GM18870 (cell line): ENCODE results near the gene ARL17A.
"Not testable (repeated sequence)": the region's sequence is repeated elsewhere in the genome, so short reads cannot be mapped to it uniquely, and the experiment has no call there.

ENCODE experiments used
- ATAC-seq: cut with Tn5 transposase; IDR thresholded peaks from one replicate; pipeline ENCODE4 v1.9.1; 2021; ENCODE audit warnings: moderate library complexity; ENCODE audit not compliant: unreplicated experiment

The ARL17A gene

GRCh38 chr17:46579083-46580075 lies at the start of gene ARL17A:
Gene ARL17A, minus strand, starts transcription at chr17:46579691. Its CDS starts 3,369 bp downstream, at chr17:46576322.
- peak; percentile 81 for ATAC-seq

GRCh38 chr17:46628753-46629436 lies 49.4 kb upstream of the ARL17A start:
- not testable (repeated sequence) for ATAC-seq

DNA sequence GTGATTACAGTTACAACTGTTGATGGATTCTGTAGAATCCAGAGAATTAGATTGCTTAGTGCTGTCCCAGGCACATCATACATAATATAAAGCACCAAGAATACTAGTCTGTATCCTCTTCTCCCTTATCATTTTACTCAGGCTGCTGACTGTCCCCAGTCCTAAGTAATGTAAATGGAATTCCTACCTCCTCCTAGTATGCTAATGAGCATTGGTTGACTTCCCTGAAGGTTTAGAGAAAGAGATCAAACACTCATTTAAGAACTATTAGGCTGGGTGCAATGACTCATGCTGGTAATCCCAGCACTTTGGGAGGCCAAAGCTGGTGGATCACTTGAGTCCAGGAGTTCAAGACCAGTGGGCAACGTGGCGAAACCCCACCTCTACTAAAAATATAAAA lies 48.0 kb upstream of the ARL17A start:
- ATAC-seq: not testable (repeated sequence)

GRCh38 chr17:46624726-46625125 lies 45.2 kb upstream of the ARL17A start:
- ATAC-seq: not testable (repeated sequence)

DNA sequence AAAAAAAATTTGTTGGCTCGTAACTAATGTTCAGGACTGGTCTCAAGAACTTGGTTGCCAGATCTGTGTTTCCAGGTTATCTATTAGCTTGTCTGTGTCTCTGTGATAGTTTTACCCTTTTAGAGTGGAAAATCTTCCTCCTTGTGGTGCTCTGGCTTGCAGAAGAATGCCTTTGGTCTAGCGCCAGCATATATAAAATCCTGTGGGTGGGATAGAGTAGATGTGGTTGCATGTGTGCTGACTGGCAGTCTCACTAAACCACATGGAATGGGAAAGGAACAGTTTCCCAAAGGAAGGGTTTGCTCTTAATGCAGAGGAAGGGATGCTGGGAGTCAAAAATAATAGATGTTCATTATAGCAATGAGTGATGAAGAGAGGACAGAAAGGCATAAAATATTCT lies 44.3 kb upstream of the ARL17A start:
- not testable (repeated sequence) for ATAC-seq

DNA sequence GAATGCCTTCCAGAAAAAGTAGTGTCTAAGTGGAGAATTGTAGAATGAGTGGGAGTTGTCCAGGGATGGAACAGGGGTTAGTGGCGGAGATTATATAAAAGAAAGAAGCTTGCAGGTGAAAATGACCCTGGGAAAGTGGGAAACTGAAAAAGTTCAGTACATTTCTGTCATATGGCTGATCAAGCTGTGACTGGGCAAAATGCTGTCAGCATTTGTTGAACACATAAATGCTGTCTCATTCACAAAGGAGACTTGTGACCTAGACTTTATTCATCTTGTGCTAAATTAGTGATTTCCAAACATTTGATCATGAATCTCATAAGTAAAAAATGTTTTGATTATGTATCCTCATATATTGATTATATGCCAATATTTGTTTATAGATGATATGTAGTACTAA lies 39.5 kb upstream of the ARL17A start:
- ATAC-seq: not testable (repeated sequence)

- not testable (repeated sequence) for ATAC-seq
These were observed 37.6 kb upstream of the ARL17A start for GRCh38 chr17:46617121-46617520.

DNA sequence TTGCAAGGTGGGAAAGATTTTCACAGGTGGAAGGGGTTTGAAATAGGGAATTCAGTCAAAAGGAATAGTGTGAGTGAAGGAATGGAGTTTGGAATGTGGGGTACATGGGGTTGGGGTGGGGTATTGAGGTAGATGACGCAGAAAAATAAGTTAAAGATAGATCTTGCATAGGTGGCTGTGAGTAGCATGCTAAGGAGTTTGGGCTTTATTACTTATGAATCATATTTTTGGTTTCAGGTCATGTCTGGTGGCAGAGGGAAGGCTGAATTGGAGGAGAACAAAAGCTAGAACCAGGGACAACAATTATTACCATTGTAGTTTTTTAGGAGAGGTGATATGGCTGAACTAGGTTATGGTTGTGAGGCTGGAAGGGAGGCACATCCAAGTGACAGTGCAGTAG lies 34.4 kb upstream of the ARL17A start:
- not testable (repeated sequence) for ATAC-seq

GRCh38 chr17:46611304-46611703 lies 31.8 kb upstream of the ARL17A start:
- ATAC-seq: not testable (repeated sequence)

DNA sequence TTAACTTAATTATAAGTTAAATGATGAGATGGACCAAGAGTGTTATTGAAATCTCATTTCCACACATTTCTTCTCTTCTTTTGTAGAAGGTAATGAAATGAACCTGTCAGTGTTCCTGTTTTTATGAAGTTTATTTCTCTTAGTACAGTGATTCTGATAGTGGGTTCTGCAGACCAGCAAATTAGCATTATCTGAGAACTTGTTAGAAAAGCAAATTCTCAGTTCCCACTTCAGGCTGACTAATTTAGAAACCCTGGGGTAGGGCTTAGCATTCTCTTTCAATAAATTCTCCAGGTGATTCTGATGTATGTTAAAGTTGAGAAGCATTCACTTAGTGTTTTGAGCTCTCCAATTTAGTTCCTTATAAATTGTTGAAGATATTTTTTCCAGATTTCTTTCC lies 23.6 kb upstream of the ARL17A start:
- ATAC-seq: peak; percentile 78

DNA sequence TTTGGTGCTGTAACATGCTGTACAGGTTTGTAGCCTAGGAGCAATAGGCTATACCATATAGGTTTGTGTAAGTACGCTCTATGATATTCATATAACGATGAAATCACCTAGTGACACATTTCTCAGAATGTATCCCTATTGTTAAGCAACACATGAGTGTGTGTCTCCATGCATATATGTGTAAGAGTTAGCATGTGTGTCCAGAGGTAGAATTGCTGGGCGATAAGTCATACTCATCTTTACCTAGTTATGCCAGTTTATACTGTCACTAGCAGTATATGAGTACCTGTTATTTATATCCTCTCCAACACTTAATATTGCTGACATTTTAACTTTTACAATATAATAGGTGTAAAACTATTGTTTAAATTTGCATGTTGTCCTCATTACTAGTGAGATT lies 21.3 kb upstream of the ARL17A start:
- ATAC-seq: not testable (repeated sequence)

- not testable (repeated sequence) for ATAC-seq
These were observed 18.9 kb upstream of the ARL17A start for GRCh38 chr17:46598344-46598931.

- ATAC-seq: not testable (repeated sequence)
These were observed 11.8 kb upstream of the ARL17A start for GRCh38 chr17:46591332-46591731.

DNA sequence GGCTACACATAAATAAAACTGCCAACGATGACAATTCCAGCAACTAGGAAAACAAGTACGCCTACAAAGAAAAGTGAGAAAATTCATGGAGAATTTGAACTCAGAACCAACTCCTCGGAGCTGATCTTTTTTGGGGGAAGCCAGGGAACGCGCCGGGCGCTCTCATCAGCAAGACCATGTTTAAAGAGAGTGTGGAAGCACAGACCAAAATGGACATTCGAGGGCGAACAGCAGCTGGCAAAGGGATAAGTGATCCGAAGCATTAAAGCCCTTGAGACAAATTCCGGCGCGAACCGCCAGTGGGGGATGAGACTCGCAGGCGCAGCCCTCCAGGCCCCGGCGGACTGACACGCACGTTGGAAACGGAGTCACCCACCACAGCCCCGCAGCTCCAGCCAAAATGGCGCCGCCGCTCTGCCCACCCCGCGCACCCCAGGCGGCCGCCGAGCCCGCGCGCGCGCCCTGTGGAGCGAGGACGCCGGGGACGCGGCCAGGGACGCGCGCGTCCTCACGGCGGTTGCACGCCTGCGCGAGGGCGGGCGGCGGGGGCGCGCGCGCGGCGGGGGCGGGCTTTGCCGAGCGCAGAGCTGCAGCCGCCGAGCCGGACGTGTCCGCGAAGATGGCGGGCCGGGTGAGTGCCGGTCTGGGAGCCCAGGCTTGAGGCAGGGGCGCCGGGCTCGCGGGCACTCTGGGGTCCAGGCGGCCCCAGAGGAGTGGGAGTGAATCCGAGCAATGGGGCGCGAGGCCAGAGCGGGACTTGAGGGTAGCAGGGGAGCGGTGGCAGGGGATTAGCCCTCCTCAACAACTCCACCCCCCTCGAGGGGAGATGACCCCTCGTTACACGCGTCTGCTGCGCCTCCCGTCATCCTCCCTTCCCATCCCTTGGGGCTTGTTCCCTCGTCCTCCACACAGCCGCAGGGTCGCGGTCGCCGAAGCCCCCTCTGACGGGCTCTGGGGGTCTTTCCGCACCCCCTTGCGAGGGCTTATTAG lies 11.0 kb upstream of the ARL17A start, which contains the start of gene NSF:
NSF (plus strand) TSS at position 513 of the 990 bp plus-strand sequence; CDS start at position 620, 107 bp downstream.
- not testable (repeated sequence) for ATAC-seq

GRCh38 chr17:46585444-46585843 lies 6.0 kb upstream of the ARL17A start:
- not testable (repeated sequence) for ATAC-seq

GRCh38 chr17:46580082-46580481 lies 591 bp upstream of the ARL17A start:
- not testable (repeated sequence) for ATAC-seq

DNA sequence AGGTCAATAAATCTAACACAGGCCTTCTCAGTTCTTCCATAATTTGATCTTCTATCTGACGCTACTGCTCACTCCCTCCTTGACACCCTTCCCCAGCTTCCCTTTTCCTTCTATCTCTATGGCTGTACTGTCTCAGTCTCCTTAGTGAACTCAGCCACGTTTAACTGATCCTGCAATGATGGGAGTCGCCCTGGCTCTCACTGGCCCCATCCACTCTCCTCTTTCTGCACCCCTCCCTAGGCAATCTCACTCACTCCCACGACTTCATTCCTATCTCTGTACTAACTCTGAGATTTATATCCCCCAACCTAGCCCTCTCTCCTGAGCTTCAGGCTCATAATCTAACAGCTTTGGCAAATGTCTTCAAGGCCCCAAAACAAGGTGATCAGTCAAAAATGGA lies 7.7 kb downstream of the ARL17A start:
- ATAC-seq: not testable (repeated sequence)

- ATAC-seq: not testable (repeated sequence)
These were observed 12.5 kb downstream of the ARL17A start for GRCh38 chr17:46566980-46567379.

DNA sequence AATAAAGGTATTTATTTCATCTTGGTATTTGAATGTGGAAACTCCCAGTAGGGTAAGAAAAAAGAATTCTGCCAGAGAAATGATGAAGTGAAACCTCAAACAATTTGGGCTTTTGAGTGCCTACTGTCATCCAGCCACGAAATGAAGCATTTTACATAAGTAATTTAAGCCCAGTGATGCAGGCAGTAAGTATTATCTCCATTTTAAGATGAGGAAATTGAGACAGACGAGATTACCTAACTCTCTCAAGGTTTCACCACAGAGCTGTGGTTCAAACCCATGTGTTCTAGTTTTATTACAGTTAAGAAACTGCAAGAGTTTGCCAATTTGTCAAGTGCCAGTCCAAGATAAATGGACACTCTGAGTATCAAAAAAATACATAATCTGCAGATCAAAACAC lies 13.2 kb downstream of the ARL17A start:
- not testable (repeated sequence) for ATAC-seq

- not testable (repeated sequence) for ATAC-seq
These were observed 19.4 kb downstream of the ARL17A start for GRCh38 chr17:46560048-46560447.
